HEK293 (cell line): Measurements from ENCODE around the gene SPON2.

Experiments
- HOXA7 ChIP-seq: sonication (generic); formaldehyde crosslinking; IDR thresholded peaks from 2 replicates; pipeline ENCODE4 v1.8.1; 2022; ENCODE audit warnings: missing genetic modification reagents, borderline replicate concordance
- REPIN1 ChIP-seq: fragments of 450-650 bp; formaldehyde crosslinking; IDR thresholded peaks from 2 replicates; pipeline ENCODE4 v1.5.1; 2017; ENCODE audit warnings: missing biosample characterization, missing genetic modification characterization, low read depth
- ZNF530 ChIP-seq: fragments of 450-650 bp; formaldehyde crosslinking; IDR thresholded peaks from 2 replicates; pipeline ENCODE4 v1.5.1; 2016; ENCODE audit warnings: low read depth, missing biosample characterization, missing genetic modification characterization
- ZNF777 ChIP-seq: fragments of 450-650 bp; formaldehyde crosslinking; IDR thresholded peaks from 2 replicates; pipeline ENCODE4 v1.5.1; 2017; ENCODE audit warnings: missing biosample characterization, missing genetic modification characterization, borderline replicate concordance
- TF ChIP-seq, protein P1 (sequence below): fragments of 450-650 bp; formaldehyde crosslinking; IDR thresholded peaks from 2 replicates; pipeline ENCODE4 v1.5.1; 2016; ENCODE audit warnings: missing biosample characterization, missing genetic modification characterization
- TF ChIP-seq, protein P2 (sequence below): fragments of 450-650 bp; formaldehyde crosslinking; IDR thresholded peaks from 2 replicates; pipeline ENCODE4 v1.5.1; 2016; ENCODE audit warnings: missing biosample characterization, missing genetic modification characterization
- TF ChIP-seq, protein P3 (sequence below): fragments of 450-650 bp; IDR thresholded peaks from 2 replicates; pipeline ENCODE4 v1.5.1; 2018; ENCODE audit warnings: missing biosample characterization, mild to moderate bottlenecking, missing genetic modification characterization
- TF ChIP-seq, protein P4 (sequence below): fragments of 450-650 bp; formaldehyde crosslinking; IDR thresholded peaks from 2 replicates; pipeline ENCODE4 v1.5.1; 2016; ENCODE audit warnings: missing biosample characterization, missing genetic modification characterization
- TF ChIP-seq, protein P5 (sequence below): fragments of 450-650 bp; formaldehyde crosslinking; IDR thresholded peaks from 2 replicates; pipeline ENCODE4 v1.5.1; 2016; ENCODE audit warnings: missing biosample characterization, missing genetic modification characterization

DNA sequence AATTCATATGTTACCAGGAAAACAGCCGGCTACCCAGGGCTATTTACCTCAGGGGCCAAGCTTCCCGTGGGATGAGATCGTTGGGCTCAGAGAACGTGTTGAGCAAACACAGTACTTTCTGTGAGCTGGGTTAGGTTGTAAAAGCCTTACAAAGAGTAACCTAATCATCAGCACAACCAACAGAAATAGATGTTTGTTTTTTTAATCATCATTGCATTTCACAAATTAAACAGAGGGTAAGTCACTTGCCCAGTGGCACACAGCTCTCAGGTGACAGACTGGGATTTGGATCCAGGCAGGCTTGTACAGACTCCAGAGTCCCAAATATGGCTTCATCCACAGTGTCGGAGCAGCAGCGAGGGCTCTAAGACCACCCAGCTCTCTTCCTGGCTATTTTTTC is 20.1 kb downstream of the SPON2 start:
- TF ChIP-seq HOXA7 (CRISPR knock-in tag): no peak
- TF ChIP-seq, protein P1, sequence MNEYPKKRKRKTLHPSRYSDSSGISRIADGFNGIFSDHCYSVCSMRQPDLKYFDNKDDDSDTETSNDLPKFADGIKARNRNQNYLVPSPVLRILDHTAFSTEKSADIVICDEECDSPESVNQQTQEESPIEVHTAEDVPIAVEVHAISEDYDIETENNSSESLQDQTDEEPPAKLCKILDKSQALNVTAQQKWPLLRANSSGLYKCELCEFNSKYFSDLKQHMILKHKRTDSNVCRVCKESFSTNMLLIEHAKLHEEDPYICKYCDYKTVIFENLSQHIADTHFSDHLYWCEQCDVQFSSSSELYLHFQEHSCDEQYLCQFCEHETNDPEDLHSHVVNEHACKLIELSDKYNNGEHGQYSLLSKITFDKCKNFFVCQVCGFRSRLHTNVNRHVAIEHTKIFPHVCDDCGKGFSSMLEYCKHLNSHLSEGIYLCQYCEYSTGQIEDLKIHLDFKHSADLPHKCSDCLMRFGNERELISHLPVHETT: no peak
- TF ChIP-seq, protein P2, sequence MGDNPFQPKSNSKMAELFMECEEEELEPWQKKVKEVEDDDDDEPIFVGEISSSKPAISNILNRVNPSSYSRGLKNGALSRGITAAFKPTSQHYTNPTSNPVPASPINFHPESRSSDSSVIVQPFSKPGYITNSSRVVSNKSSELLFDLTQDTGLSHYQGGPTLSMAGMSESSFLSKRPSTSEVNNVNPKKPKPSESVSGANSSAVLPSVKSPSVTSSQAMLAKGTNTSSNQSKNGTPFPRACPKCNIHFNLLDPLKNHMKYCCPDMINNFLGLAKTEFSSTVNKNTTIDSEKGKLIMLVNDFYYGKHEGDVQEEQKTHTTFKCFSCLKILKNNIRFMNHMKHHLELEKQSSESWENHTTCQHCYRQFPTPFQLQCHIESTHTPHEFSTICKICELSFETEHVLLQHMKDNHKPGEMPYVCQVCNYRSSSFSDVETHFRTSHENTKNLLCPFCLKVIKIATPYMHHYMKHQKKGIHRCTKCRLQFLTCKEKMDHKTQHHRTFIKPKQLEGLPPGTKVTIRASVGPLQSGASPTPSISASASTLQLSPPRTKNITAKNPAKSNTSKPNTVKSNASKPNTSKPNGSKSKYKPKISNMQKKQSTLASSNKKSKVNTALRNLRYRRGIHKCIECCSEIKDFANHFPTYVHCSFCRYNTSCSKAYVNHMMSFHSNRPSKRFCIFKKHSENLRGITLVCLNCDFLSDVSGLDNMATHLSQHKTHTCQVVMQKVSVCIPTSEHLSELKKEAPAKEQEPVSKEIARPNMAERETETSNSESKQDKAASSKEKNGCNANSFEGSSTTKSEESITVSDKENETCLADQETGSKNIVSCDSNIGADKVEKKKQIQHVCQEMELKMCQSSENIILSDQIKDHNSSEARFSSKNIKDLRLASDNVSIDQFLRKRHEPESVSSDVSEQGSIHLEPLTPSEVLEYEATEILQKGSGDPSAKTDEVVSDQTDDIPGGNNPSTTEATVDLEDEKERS (tag by site-specific recombination): no peak
- TF ChIP-seq ZNF530: no peak
- TF ChIP-seq, protein P3, sequence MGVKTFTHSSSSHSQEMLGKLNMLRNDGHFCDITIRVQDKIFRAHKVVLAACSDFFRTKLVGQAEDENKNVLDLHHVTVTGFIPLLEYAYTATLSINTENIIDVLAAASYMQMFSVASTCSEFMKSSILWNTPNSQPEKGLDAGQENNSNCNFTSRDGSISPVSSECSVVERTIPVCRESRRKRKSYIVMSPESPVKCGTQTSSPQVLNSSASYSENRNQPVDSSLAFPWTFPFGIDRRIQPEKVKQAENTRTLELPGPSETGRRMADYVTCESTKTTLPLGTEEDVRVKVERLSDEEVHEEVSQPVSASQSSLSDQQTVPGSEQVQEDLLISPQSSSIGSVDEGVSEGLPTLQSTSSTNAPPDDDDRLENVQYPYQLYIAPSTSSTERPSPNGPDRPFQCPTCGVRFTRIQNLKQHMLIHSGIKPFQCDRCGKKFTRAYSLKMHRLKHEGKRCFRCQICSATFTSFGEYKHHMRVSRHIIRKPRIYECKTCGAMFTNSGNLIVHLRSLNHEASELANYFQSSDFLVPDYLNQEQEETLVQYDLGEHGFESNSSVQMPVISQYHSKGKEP: no peak
- TF ChIP-seq ZNF777 (tag by site-specific recombination): no peak
- TF ChIP-seq, protein P4, sequence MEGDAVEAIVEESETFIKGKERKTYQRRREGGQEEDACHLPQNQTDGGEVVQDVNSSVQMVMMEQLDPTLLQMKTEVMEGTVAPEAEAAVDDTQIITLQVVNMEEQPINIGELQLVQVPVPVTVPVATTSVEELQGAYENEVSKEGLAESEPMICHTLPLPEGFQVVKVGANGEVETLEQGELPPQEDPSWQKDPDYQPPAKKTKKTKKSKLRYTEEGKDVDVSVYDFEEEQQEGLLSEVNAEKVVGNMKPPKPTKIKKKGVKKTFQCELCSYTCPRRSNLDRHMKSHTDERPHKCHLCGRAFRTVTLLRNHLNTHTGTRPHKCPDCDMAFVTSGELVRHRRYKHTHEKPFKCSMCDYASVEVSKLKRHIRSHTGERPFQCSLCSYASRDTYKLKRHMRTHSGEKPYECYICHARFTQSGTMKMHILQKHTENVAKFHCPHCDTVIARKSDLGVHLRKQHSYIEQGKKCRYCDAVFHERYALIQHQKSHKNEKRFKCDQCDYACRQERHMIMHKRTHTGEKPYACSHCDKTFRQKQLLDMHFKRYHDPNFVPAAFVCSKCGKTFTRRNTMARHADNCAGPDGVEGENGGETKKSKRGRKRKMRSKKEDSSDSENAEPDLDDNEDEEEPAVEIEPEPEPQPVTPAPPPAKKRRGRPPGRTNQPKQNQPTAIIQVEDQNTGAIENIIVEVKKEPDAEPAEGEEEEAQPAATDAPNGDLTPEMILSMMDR (tag by site-specific recombination): no peak
- TF ChIP-seq, protein P5, sequence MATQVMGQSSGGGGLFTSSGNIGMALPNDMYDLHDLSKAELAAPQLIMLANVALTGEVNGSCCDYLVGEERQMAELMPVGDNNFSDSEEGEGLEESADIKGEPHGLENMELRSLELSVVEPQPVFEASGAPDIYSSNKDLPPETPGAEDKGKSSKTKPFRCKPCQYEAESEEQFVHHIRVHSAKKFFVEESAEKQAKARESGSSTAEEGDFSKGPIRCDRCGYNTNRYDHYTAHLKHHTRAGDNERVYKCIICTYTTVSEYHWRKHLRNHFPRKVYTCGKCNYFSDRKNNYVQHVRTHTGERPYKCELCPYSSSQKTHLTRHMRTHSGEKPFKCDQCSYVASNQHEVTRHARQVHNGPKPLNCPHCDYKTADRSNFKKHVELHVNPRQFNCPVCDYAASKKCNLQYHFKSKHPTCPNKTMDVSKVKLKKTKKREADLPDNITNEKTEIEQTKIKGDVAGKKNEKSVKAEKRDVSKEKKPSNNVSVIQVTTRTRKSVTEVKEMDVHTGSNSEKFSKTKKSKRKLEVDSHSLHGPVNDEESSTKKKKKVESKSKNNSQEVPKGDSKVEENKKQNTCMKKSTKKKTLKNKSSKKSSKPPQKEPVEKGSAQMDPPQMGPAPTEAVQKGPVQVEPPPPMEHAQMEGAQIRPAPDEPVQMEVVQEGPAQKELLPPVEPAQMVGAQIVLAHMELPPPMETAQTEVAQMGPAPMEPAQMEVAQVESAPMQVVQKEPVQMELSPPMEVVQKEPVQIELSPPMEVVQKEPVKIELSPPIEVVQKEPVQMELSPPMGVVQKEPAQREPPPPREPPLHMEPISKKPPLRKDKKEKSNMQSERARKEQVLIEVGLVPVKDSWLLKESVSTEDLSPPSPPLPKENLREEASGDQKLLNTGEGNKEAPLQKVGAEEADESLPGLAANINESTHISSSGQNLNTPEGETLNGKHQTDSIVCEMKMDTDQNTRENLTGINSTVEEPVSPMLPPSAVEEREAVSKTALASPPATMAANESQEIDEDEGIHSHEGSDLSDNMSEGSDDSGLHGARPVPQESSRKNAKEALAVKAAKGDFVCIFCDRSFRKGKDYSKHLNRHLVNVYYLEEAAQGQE (tag by site-specific recombination): no peak
- TF ChIP-seq REPIN1 (tag by site-specific recombination): no peak
